ENCODE data around the gene LCAT.

- no peak for TF ChIP-seq CTCF (IDR thresholded peaks at IDR 0.05)
- TF ChIP-seq POLR2A (IDR thresholded peaks at IDR 0.05) = no peak
Measured at GRCh38 chr16:67939507-67940445, 4.1 kb downstream of the LCAT start.
